Measurements from ENCODE around the gene PCP4.

PCP4 gene

DNA sequence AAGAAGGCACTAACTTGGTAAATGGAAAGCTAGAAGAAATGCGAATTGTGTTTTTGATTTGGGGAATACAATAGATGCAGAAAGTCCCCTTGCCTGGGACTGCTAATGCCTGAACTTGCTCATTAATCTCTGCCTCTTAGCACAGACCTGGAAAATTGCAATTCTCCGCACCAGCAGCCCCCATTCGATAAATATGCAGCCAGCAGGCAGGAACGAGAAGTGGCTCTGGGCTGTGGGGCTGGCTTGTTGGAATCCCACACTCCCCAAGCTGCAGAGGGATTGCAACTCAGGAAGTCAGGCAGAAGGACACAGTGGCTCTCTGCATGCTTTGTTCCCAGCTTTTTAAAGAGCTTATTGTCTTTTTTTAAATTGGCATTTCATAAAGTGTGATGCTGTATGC lies 51.3 kb downstream of the PCP4 start:
- no peak for DNase-seq (ENCODE audit: low read depth in 2 of 2)

- no peak for DNase-seq (ENCODE audit: low read depth in 2 of 2)
Observed at GRCh38 chr21:39923476-39923875, 56.2 kb downstream of the PCP4 start.

GRCh38 chr21:39924577-39925308 lies 57.5 kb downstream of the PCP4 start:
- no peak for DNase-seq (ENCODE audit: low read depth in 2 of 2)

DNA sequence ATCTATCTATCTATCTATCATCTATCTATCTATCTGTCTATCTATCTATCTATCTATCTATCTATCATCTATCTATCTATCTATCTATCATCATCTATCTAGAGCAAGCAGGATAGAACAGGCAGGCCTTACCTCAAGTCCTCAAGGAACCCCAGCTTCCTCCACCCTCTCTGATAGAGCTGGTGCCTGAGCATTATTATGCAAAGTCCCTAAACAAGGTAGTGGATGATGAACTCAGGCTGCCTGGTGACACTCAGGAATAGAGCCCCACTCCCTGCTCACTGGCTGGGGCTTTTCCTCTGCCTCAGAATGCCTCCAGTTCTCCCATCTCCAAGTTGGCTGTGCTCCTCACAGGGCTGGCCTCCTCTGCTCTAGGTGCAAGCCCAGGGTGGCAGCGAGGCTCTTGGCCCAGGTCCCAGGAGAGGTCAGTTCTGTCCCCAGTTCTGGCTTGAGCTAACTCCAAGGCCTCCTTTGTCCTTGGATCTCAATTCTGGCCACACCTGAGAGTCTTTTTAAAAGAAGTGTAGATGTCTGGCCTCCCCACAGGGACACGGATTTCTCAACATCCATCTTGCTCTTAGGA lies 60.2 kb downstream of the PCP4 start:
- no peak for DNase-seq (ENCODE audit: low read depth in 2 of 2)

- no peak for DNase-seq (ENCODE audit: low read depth in 2 of 2)
Observed at GRCh38 chr21:39932335-39932734, 65.1 kb downstream of the PCP4 start.

- DNase-seq (ENCODE audit: low read depth in 2 of 2) = no peak
Observed at GRCh38 chr21:39934895-39935294, 67.7 kb downstream of the PCP4 start.

DNA sequence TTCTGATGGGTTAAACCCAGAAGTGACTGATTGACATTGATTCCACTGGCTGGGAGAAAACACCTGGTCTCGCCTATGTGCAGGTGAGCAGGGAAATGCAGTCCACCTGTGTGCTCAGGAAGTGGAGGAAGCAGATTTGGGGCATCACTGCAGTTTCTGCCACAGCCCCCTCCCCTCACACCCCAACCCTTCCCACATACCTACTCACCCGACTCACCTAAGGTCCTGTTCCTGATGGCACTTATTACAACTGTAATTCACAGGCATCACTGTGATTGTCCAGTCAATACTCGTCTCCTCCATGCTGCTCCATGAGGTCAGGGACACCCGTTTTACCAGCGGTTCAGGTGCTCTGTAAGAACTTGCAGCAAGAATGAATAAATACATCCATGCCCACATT lies 68.5 kb downstream of the PCP4 start:
- no peak for DNase-seq (ENCODE audit: low read depth in 2 of 2)

DNA sequence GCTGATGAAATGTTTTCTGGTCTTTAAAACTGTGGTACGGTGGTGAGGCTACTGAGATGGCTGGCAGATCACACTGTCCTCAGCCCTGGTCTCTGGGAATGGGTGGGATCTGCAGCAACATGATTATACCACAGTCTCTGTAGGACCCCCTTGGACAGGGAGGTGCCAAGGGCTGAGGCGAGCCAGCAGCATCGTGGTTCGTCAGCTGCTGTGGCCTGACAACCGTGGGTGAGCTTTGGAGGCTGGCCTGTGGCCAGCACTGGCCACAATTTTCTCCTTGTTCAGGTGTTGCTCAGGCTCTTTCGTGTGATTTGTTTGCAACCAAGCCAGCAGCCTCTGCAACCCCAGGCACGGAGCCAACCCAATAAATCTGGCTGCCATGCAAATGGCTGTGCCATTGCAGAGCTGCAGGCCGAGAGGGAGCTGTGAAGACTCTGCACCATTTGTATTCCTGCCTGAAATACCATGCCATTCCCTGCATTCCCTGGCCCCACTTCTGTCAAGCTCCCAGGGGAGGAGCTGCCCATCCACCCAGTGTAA lies 70.9 kb downstream of the PCP4 start:
- DNase-seq (ENCODE audit: low read depth in 2 of 2) = no peak

- DNase-seq (ENCODE audit: low read depth in 2 of 2) = no peak
Observed at GRCh38 chr21:39946199-39946598, 79.0 kb downstream of the PCP4 start.

GRCh38 chr21:39947031-39947430 lies 79.8 kb downstream of the PCP4 start:
- no peak for DNase-seq (ENCODE audit: low read depth in 2 of 2)

GRCh38 chr21:39951183-39952101 lies 84.2 kb downstream of the PCP4 start:
- DNase-seq (ENCODE audit: low read depth in 2 of 2) = no peak

DNA sequence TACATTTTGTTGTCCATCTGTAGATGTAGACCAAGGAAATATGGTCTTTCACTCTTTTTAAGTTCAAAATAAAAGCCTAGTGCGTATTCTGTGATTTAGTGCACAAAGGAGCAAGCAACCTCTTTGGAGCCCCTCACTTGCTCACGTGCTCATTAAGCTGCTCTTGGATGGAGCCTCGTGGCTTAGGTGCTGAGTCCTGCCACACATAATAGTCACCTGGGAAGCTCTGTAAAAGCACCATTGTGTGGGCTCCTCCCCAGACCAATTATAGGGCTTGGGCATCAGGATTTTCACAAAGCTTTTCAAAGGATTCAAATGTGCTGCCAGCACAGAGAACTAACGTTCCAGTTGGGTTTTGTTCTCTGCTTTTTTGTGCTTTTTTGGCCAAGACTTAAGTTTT lies 85.0 kb downstream of the PCP4 start:
- no peak for DNase-seq (ENCODE audit: low read depth in 2 of 2)

DNA sequence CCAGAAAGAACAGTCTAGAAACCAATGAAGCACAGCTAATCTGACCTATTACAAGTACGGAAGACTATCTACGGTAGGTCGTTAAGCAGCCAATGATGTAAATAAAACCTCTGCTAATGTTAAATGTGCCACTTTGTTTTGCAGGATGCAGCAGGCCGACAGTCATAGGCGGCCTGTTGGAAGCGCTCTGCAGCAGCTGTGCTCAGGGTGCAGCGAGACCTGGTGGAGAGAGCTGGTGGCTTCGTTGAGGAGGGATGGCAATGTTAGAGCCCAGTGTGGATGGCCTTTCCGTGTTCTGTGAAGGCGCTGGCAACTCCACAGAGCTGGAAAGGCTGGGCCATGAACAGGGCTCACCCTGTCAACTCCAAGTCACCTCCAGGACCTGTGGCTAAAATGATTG lies 87.3 kb downstream of the PCP4 start:
- no peak for DNase-seq (ENCODE audit: low read depth in 2 of 2)

GRCh38 chr21:39955326-39955725 lies 88.1 kb downstream of the PCP4 start:
- DNase-seq (ENCODE audit: low read depth in 2 of 2) = no peak

DNA sequence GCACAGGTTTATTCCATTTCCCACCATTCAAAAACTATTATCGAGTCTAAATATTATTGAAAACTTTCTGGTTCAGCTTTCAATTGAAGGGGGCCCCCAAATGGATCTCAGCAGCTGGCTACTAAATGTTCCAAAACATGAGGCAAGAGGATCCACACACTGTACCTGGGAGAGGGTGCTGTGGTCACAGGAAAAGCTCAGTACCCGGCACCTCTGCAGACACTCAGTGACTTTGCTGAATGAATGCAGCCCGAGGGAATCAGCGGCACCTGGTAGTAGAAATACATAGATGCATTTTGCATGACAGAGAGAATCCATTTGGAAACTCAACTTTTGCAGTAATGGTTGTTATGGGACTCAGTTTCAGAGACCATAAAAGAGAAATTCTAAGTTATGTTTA lies 89.3 kb downstream of the PCP4 start:
- DNase-seq (ENCODE audit: low read depth in 2 of 2) = no peak

DNA sequence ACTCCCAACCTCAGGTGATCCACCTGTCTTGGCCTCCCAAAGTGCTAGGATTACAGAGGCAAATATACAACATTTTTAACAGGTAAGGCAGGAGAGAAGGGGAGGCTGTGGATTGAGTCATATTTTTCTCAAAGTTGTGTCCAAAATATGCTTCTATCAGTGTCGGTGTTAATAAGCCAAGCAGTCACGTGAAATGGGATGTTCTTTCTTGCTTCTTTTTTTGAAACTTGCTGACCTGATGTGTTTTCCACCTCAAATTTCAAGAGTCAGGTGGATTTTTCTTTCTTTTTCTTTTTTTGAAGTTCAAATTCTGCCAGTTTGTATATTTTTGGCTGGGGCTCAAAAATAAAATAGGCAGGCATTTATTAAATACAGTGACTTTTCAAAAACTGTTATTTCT lies 91.5 kb downstream of the PCP4 start:
- DNase-seq (ENCODE audit: low read depth in 2 of 2) = no peak

- DNase-seq (ENCODE audit: low read depth in 2 of 2) = no peak
Observed at GRCh38 chr21:39961251-39961650, 94.0 kb downstream of the PCP4 start.

DNA sequence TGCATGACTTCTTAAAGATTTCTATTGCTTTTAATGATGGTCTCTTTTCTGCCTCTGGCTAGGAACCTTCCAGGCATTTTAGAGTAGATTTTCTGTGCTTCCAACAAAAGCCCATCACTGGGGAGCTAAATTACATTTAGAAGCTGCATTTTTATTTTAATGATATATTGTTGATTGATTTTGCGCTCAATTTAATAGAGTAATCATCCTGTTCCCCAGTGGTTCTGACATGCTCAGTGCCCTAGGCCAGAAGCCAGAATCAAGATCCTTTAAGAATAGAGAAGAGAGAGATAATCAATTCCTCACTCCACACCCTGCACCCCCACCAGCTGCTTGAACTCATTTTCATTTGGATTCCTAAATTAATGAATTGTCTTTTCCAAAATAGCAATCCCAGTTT lies 97.8 kb downstream of the PCP4 start:
- no peak for DNase-seq (ENCODE audit: low read depth in 2 of 2)

GRCh38 chr21:39966786-39967185 lies 99.5 kb downstream of the PCP4 start:
- DNase-seq (ENCODE audit: low read depth in 2 of 2) = no peak

- no peak for DNase-seq (ENCODE audit: low read depth in 2 of 2)
Observed at GRCh38 chr21:39968010-39968409, 100.8 kb downstream of the PCP4 start.

- DNase-seq (ENCODE audit: low read depth in 2 of 2) = no peak
Observed at GRCh38 chr21:39969691-39970364, 102.6 kb downstream of the PCP4 start.

DNA sequence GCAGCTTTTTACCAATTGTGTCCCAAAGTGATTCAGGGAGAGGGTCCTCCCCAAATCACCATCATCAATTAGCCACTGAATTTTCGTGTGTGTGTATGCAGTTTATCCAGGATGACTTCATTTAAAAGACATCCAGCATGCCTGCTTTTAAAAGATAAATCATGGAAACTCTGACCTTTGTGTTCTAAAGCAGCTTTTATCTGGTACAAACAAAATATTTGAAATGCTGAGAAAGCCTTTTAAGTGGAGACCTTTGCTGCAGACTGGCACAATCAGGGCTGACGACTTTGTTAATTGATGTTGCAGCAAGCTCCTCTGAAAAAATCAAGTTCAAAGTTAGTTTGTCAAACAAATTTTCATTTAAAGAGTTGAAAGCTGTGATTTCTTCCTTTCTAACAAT lies 104.7 kb downstream of the PCP4 start:
- no peak for DNase-seq (ENCODE audit: low read depth in 2 of 2)

Data from stimulated activated CD8-positive, alpha-beta memory T cell treated with anti-CD3 and anti-CD28 coated beads, Interleukin-2, amount 100 ng/mL, for 48 hours (primary cell).